Liver (tissue), 9 donors: ENCODE measurements around the gene GAS2L1. TPM values are rescaled to one million over a fixed set of nuclear protein-coding genes. Genes with fewer than 3 reads are reported as not detected.

Experiments used
- DNase-seq: peaks from one replicate; pipeline ENCODE4 v3.0.0-alpha.2; 2017; ENCODE audit warnings: low spot score
- H3K27ac ChIP-seq, 2 donors: one replicate each; pipeline ENCODE4 v1.7.0; 2013; ENCODE audit warnings: inconsistent platforms in 2 of 2, low read length in 2 of 2, control low read depth in 1 of 2, low read depth in 1 of 2, mild to moderate bottlenecking in 1 of 2
- H3K27me3 ChIP-seq, 4 donors: one replicate each; pipeline versions ENCODE4 v1.6.1 to v1.7.0; 2013; ENCODE audit warnings: low read length in 3 of 4, inconsistent platforms in 1 of 4, mild to moderate bottlenecking in 1 of 4, moderate library complexity in 1 of 4; ENCODE audit not compliant: control insufficient read depth in 4 of 4, insufficient read depth in 4 of 4
- H3K36me3 ChIP-seq, 4 donors: one replicate each; pipeline versions ENCODE4 v1.6.1 to v1.7.0; 2013; ENCODE audit warnings: low read length in 3 of 4, mild to moderate bottlenecking in 3 of 4, low read depth in 1 of 4, moderate library complexity in 1 of 4; ENCODE audit not compliant: control insufficient read depth in 4 of 4, insufficient read depth in 3 of 4
- H3K4me1 ChIP-seq, 4 donors: one replicate each; pipeline versions ENCODE4 v1.6.1 to v1.7.0; 2013; ENCODE audit warnings: low read length in 3 of 4, mild to moderate bottlenecking in 3 of 4, moderate library complexity in 1 of 4; ENCODE audit not compliant: control insufficient read depth in 4 of 4, insufficient read depth in 4 of 4
- H3K4me3 ChIP-seq, 3 donors: one replicate each; pipeline versions ENCODE4 v1.6.1 to v1.7.0; 2013; ENCODE audit warnings: low read length in 3 of 3, control low read depth in 1 of 3, low read depth in 1 of 3, mild to moderate bottlenecking in 1 of 3
- H3K9ac ChIP-seq, 2 donors: one replicate each; pipeline ENCODE4 v1.7.0; 2013; ENCODE audit warnings: low read length in 2 of 2, mild to moderate bottlenecking in 2 of 2, moderate library complexity in 2 of 2, control low read depth in 1 of 2, low read depth in 1 of 2
- H3K9me3 ChIP-seq, 4 donors: one replicate each; pipeline versions ENCODE4 v1.6.1 to v1.7.0; 2013; ENCODE audit warnings: low read length in 3 of 4; ENCODE audit not compliant: control insufficient read depth in 4 of 4
- EGR1 ChIP-seq, 2 donors: IDR thresholded peaks; 2 replicates each; pipeline ENCODE4 v1.6.1; 2016 to 2018; ENCODE audit warnings: antibody characterized with exemption in 2 of 2, low read depth in 2 of 2
- FOXA1 ChIP-seq: IDR thresholded peaks from 2 replicates; pipeline ENCODE4 v1.6.1; 2016; ENCODE audit warnings: antibody characterized with exemption
- FOXA2 ChIP-seq: IDR thresholded peaks from 2 replicates; pipeline ENCODE4 v1.6.1; 2016; ENCODE audit warnings: antibody characterized with exemption
- GABPA ChIP-seq, 2 donors: IDR thresholded peaks in 1 of 2; conservative IDR thresholded peaks in 1 of 2; 2 replicates each; pipeline ENCODE4 v1.6.1; 2016; ENCODE audit warnings: antibody characterized with exemption in 2 of 2, mild to moderate bottlenecking in 1 of 2, moderate library complexity in 1 of 2
- HNF4A ChIP-seq, 2 donors: conservative IDR thresholded peaks; 2 replicates each; pipeline ENCODE4 v1.6.1; 2016; ENCODE audit warnings: antibody characterized with exemption in 2 of 2, mild to moderate bottlenecking in 2 of 2
- HNF4G ChIP-seq: IDR thresholded peaks from 2 replicates; pipeline ENCODE4 v1.6.1; 2016; ENCODE audit warnings: antibody characterized with exemption
- JUND ChIP-seq, 2 donors: IDR thresholded peaks; 2 replicates each; pipeline ENCODE4 v1.6.1; 2016; ENCODE audit warnings: antibody characterized with exemption in 2 of 2
- NR2F2 ChIP-seq: IDR thresholded peaks from 2 replicates; pipeline ENCODE4 v1.6.1; 2016; ENCODE audit warnings: antibody characterized with exemption
- RXRA ChIP-seq, 2 donors: IDR thresholded peaks; 2 replicates each; pipeline ENCODE4 v1.6.1; 2017 to 2018; ENCODE audit warnings: antibody characterized with exemption in 2 of 2, mild to moderate bottlenecking in 1 of 2
- SP1 ChIP-seq: IDR thresholded peaks from 2 replicates; pipeline ENCODE4 v1.6.1; 2018; ENCODE audit warnings: antibody characterized with exemption, mild to moderate bottlenecking
- TAF1 ChIP-seq: conservative IDR thresholded peaks from 2 replicates; pipeline ENCODE4 v1.6.1; 2016; ENCODE audit warnings: antibody characterized with exemption, mild to moderate bottlenecking
- YY1 ChIP-seq: IDR thresholded peaks from 2 replicates; pipeline ENCODE4 v1.6.1; 2016; ENCODE audit warnings: antibody characterized with exemption, mild to moderate bottlenecking
- WGBS: extraction: QIAGEN DNeasy Blood & Tissue Kit; methylation state at CpG from one replicate; pipeline ENCODE4 v1.1.7; 2013; 5-methylcytosine and 5-hydroxymethylcytosine counted together
- polyA plus RNA-seq, 2 donors: library from polyadenylated mRNA; stranded (reverse) in 1 of 2; unstranded in 1 of 2; fragments of 200-250 nt in 1 of 2; fragments of >200 nt in 1 of 2; fragmentation: Nextera tagmentation in 1 of 2; extraction: Ambion mirVana in 1 of 2; gene quantifications; one replicate each; pipeline versions ENCODE4 v1.2.1 to v1.2.3, GENCODE V29; 2013 to 2015
- total RNA-seq, 2 donors: library from RNA; depleted of rRNA; stranded (reverse); fragments of >200 nt; gene quantifications; one replicate each; pipeline ENCODE4 v1.2.3, GENCODE V29; 2014
- TF ChIP-seq, protein P1 (sequence below): IDR thresholded peaks from 2 replicates; pipeline ENCODE4 v1.6.1; 2016; ENCODE audit warnings: antibody characterized with exemption
- TF ChIP-seq, protein P2 (sequence below): IDR thresholded peaks from 2 replicates; pipeline ENCODE4 v1.6.1; 2016; ENCODE audit warnings: antibody characterized with exemption
- TF ChIP-seq, protein P3 (sequence below): fragments of 150-350 bp; IDR thresholded peaks from 2 replicates; pipeline ENCODE4 v1.5.1; 2017; ENCODE audit warnings: improper control_type of control experiment, low read depth, low read length; ENCODE audit not compliant: missing input control
- TF ChIP-seq, protein P4 (sequence below): IDR thresholded peaks from 2 replicates; pipeline ENCODE4 v1.6.1; 2016; ENCODE audit warnings: antibody characterized with exemption
- TF ChIP-seq, protein P5 (sequence below): IDR thresholded peaks from 2 replicates; pipeline ENCODE4 v1.6.1; 2016; ENCODE audit warnings: antibody characterized with exemption, mild to moderate bottlenecking
- donor health status: healthy.
- donor health status: healthy.
- donor health status: healthy.
- donor health status: healthy.
- donor health status: healthy.

Gene GAS2L1
- total and polyA plus RNA-seq, 4 donors: 4.0 to 11.4 (median 8.9) TPM

DNA sequence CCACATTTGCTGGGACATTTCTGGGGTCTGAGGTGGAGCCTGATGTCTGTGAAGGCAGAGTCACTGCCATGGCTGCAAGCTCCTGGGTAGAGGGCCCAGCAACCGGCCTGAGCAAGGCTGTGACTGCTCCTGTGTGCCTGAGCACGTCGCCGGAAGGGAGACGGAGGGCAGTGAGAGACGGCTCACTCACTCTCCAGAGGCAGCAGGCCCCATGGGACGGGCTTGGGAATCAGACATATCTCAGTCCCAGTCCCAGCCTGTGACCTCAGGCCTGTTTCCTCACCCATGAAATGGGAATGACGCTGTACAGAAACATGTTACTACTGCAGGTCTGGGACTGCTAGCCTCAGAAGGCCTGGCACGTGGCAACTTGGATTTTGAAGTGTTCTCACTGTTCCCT, 45.4 kb downstream of the GAS2L1 start:
- no peak overlapping the region for H3K27ac ChIP-seq

DNA sequence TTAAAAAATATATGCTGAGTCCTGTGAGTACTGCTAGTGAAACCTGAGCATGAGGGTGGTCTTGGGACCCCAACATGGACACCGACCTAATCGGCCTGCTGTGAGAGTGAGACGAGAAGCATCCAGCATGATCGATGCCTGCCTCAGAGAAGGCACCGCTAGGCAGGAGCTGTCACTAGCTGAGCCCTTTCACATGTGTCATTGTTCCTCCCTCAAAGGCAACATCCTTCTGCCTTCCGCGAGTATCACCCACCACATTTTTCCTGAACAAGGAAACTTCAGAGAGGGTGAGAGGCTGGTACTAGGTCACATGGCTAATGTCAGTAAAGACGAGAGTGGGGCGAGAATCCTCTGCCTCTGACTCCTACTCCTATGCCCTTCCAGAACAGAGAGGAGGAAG, 46.3 kb downstream of the GAS2L1 start:
- no peak for DNase-seq
- TF ChIP-seq, protein P1, sequence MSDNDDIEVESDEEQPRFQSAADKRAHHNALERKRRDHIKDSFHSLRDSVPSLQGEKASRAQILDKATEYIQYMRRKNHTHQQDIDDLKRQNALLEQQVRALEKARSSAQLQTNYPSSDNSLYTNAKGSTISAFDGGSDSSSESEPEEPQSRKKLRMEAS: no peak
- TF ChIP-seq YY1 (no peak), GABPA (IDR thresholded peaks at IDR 0.05 in 1 of 2, conservative IDR thresholded peaks at IDR 0.05 in 1 of 2) (no peak), NR2F2 (no peak), TAF1 (no peak), JUND (IDR thresholded peaks at IDR 0.05) (no peak), EGR1 (IDR thresholded peaks at IDR 0.05; ENCODE audit: low read depth in 2 of 2) (no peak), SP1 (no peak), FOXA2 (no peak), HNF4A (conservative IDR thresholded peaks at IDR 0.05) (no peak), FOXA1 (no peak), RXRA (IDR thresholded peaks at IDR 0.05) (no peak)
- TF ChIP-seq, protein P2, sequence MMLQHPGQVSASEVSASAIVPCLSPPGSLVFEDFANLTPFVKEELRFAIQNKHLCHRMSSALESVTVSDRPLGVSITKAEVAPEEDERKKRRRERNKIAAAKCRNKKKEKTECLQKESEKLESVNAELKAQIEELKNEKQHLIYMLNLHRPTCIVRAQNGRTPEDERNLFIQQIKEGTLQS: no peak
- TF ChIP-seq, protein P3, sequence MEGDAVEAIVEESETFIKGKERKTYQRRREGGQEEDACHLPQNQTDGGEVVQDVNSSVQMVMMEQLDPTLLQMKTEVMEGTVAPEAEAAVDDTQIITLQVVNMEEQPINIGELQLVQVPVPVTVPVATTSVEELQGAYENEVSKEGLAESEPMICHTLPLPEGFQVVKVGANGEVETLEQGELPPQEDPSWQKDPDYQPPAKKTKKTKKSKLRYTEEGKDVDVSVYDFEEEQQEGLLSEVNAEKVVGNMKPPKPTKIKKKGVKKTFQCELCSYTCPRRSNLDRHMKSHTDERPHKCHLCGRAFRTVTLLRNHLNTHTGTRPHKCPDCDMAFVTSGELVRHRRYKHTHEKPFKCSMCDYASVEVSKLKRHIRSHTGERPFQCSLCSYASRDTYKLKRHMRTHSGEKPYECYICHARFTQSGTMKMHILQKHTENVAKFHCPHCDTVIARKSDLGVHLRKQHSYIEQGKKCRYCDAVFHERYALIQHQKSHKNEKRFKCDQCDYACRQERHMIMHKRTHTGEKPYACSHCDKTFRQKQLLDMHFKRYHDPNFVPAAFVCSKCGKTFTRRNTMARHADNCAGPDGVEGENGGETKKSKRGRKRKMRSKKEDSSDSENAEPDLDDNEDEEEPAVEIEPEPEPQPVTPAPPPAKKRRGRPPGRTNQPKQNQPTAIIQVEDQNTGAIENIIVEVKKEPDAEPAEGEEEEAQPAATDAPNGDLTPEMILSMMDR: no peak
- TF ChIP-seq, protein P4, sequence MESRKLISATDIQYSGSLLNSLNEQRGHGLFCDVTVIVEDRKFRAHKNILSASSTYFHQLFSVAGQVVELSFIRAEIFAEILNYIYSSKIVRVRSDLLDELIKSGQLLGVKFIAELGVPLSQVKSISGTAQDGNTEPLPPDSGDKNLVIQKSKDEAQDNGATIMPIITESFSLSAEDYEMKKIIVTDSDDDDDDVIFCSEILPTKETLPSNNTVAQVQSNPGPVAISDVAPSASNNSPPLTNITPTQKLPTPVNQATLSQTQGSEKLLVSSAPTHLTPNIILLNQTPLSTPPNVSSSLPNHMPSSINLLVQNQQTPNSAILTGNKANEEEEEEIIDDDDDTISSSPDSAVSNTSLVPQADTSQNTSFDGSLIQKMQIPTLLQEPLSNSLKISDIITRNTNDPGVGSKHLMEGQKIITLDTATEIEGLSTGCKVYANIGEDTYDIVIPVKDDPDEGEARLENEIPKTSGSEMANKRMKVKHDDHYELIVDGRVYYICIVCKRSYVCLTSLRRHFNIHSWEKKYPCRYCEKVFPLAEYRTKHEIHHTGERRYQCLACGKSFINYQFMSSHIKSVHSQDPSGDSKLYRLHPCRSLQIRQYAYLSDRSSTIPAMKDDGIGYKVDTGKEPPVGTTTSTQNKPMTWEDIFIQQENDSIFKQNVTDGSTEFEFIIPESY: no peak
- TF ChIP-seq, protein P5, sequence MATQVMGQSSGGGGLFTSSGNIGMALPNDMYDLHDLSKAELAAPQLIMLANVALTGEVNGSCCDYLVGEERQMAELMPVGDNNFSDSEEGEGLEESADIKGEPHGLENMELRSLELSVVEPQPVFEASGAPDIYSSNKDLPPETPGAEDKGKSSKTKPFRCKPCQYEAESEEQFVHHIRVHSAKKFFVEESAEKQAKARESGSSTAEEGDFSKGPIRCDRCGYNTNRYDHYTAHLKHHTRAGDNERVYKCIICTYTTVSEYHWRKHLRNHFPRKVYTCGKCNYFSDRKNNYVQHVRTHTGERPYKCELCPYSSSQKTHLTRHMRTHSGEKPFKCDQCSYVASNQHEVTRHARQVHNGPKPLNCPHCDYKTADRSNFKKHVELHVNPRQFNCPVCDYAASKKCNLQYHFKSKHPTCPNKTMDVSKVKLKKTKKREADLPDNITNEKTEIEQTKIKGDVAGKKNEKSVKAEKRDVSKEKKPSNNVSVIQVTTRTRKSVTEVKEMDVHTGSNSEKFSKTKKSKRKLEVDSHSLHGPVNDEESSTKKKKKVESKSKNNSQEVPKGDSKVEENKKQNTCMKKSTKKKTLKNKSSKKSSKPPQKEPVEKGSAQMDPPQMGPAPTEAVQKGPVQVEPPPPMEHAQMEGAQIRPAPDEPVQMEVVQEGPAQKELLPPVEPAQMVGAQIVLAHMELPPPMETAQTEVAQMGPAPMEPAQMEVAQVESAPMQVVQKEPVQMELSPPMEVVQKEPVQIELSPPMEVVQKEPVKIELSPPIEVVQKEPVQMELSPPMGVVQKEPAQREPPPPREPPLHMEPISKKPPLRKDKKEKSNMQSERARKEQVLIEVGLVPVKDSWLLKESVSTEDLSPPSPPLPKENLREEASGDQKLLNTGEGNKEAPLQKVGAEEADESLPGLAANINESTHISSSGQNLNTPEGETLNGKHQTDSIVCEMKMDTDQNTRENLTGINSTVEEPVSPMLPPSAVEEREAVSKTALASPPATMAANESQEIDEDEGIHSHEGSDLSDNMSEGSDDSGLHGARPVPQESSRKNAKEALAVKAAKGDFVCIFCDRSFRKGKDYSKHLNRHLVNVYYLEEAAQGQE: no peak
- H3K27ac ChIP-seq: no peak overlapping the region
- no peaks in the 10 kb centered on the region for H3K27me3 ChIP-seq
- H3K9ac ChIP-seq: no peak overlapping the region
- H3K4me1 ChIP-seq: peaks cover under 1 to 10% (median 4%) of the 10 kb centered on the region in 4 donors
- H3K36me3 ChIP-seq: peaks cover 11 to 66% (median 36%) of the 10 kb centered on the region in 4 donors
- H3K4me3 ChIP-seq: no peak overlapping the region
- no peaks in the 10 kb centered on the region for H3K9me3 ChIP-seq
- WGBS: 89% methylated on average over 9 of the region's 9 CpGs

More for the DNA sequence above, 45.4 kb downstream of the GAS2L1 start:
- H3K9ac ChIP-seq: no peak overlapping the region
- TF ChIP-seq EGR1 (IDR thresholded peaks at IDR 0.05; ENCODE audit: low read depth in 2 of 2) (no peak), JUND (IDR thresholded peaks at IDR 0.05) (no peak), HNF4G (no peak), FOXA1 (no peak), SP1 (no peak), TAF1 (no peak), YY1 (no peak), RXRA (IDR thresholded peaks at IDR 0.05) (no peak)
- TF ChIP-seq, protein P2: no peak
- TF ChIP-seq, protein P3: no peak
- TF ChIP-seq, protein P1: no peak
- DNase-seq: no peak
- no peaks in the 10 kb centered on the region for H3K27me3 ChIP-seq
- no peaks in the 10 kb centered on the region for H3K9me3 ChIP-seq
- WGBS: 97% methylated on average over 9 of the region's 9 CpGs
- no peak overlapping the region for H3K4me3 ChIP-seq
- H3K4me1 ChIP-seq: peaks cover 2 to 18% (median 7%) of the 10 kb centered on the region in 4 donors
- H3K36me3 ChIP-seq: peaks cover 14 to 69% (median 38%) of the 10 kb centered on the region in 4 donors
